H1 (cell line): Measurements from ENCODE around the gene FARP2. TPM values are rescaled to one million over a fixed set of nuclear protein-coding genes. Genes with fewer than 3 reads are reported as not detected.

Experiments used
- CTCF ChIA-PET: fragments of 300-600 bp; sonication (Branson Sonifier 250); formaldehyde crosslinking; loops from one replicate; lab custom pipeline; 2021; ENCODE audit not compliant: partially characterized antibody; lab: Charles Lee
- POLR2A ChIA-PET: fragments of 300-600 bp; sonication (Branson Sonifier 250); formaldehyde crosslinking; loops from one replicate; lab custom pipeline; 2021; ENCODE audit warnings: inconsistent platforms; ENCODE audit not compliant: partially characterized antibody; lab: Charles Lee
- DNase-seq, 2 experiments: peaks; one replicate each; pipeline versions ENCODE4 v3.0.0 to v3.0.0-alpha.2; 2010 to 2022; ENCODE audit warnings: low spot score in 2 of 2, low read depth in 1 of 2, mixed read lengths in 1 of 2
- FAIRE-seq: peaks from 2 replicates; lab custom pipeline; 2011; peaks lifted over from hg19 to GRCh38; lab: Jason Lieb, UNC
- H2AFZ ChIP-seq: 2 replicates; pipeline ENCODE4 v1.8.1; 2012; ENCODE audit warnings: low read length, inconsistent platforms
- H2AK5ac ChIP-seq: 2 replicates; pipeline ENCODE4 v1.6.1; 2013; ENCODE audit warnings: low read depth, low read length
- H2BK120ac ChIP-seq: replicated peaks from 2 replicates; pipeline ENCODE3; 2013; ENCODE audit warnings: low read depth, low read length, inconsistent platforms
- H2BK12ac ChIP-seq: 2 replicates; pipeline ENCODE4 v1.6.1; 2013; ENCODE audit warnings: low read depth, low read length
- H2BK15ac ChIP-seq: 2 replicates; pipeline ENCODE4 v1.6.1; 2013; ENCODE audit warnings: low read length
- H2BK20ac ChIP-seq: 2 replicates; pipeline ENCODE4 v1.6.1; 2013; ENCODE audit warnings: low read length
- H2BK5ac ChIP-seq: 2 replicates; pipeline ENCODE4 v1.6.1; 2013; ENCODE audit warnings: low read depth, low read length
- H3K14ac ChIP-seq: 2 replicates; pipeline ENCODE4 v1.6.1; 2013; ENCODE audit warnings: inconsistent platforms; ENCODE audit not compliant: insufficient read length
- H3K18ac ChIP-seq: 2 replicates; pipeline ENCODE4 v1.6.1; 2013; ENCODE audit warnings: low read length; ENCODE audit errors: extremely low read depth
- H3K23ac ChIP-seq: 2 replicates; pipeline ENCODE4 v1.6.1; 2013; ENCODE audit warnings: inconsistent platforms; ENCODE audit not compliant: insufficient read length
- H3K23me2 ChIP-seq: 2 replicates; pipeline ENCODE4 v1.6.1; 2013; ENCODE audit warnings: low read depth, low read length
- H3K27ac ChIP-seq: 2 replicates; pipeline ENCODE4 v1.6.1; 2011; ENCODE audit warnings: low read depth, low read length, inconsistent platforms
- H3K27me3 ChIP-seq, 4 experiments: replicated peaks in 1 of 4; 1 replicate in 1 of 4; 2 replicates in 3 of 4; pipeline versions ENCODE4 v1.6.1 to v1.8.1; 2011 to 2013; ENCODE audit warnings: low read length in 3 of 4, mild to moderate bottlenecking in 3 of 4, inconsistent platforms in 2 of 4, mixed read lengths in 2 of 4, moderate library complexity in 1 of 4; ENCODE audit not compliant: control insufficient read depth in 3 of 4, insufficient read depth in 3 of 4; ENCODE audit errors: extremely low read depth in 1 of 4
- H3K36me3 ChIP-seq, 4 experiments: 2 replicates each; pipeline versions ENCODE4 v1.6.1 to v1.8.1; 2011 to 2013; ENCODE audit warnings: mild to moderate bottlenecking in 4 of 4, low read length in 3 of 4, moderate library complexity in 2 of 4, control low read depth in 1 of 4, inconsistent platforms in 1 of 4; ENCODE audit not compliant: insufficient read depth in 4 of 4, control insufficient read depth in 2 of 4
- H3K4ac ChIP-seq: replicated peaks from 2 replicates; pipeline ENCODE3; 2013; ENCODE audit warnings: low read length, low read depth, mixed read lengths, inconsistent platforms; ENCODE audit not compliant: insufficient read length
- H3K4me1 ChIP-seq, 4 experiments: replicated peaks in 1 of 4; 1 replicate in 1 of 4; 2 replicates in 3 of 4; pipeline versions ENCODE4 v1.6.1 to v1.8.1; 2011 to 2013; ENCODE audit warnings: low read length in 3 of 4, inconsistent platforms in 2 of 4, mixed read lengths in 1 of 4; ENCODE audit not compliant: insufficient read depth in 4 of 4, control insufficient read depth in 3 of 4
- H3K4me2 ChIP-seq, 2 experiments: 2 replicates each; pipeline versions ENCODE4 v1.6.1 to v1.8.1; 2011 to 2013; ENCODE audit warnings: low read depth in 2 of 2, low read length in 2 of 2, control low read depth in 1 of 2, inconsistent platforms in 1 of 2, mild to moderate bottlenecking in 1 of 2; ENCODE audit not compliant: insufficient read depth in 1 of 2
- H3K4me3 ChIP-seq, 4 experiments: fragments of 200-600, 300-600 bp in 1 of 4; sonication (generic), shearing (Covaris generic), sonication (Bioruptor Twin) in 1 of 4; 2 replicates each; pipeline versions ENCODE4 v1.5.1 to v1.8.1; 2011 to 2016; ENCODE audit warnings: low read length in 4 of 4, low read depth in 3 of 4, control low read depth in 2 of 4, inconsistent platforms in 2 of 4, mild to moderate bottlenecking in 2 of 4, mixed read lengths in 1 of 4, moderate library complexity in 1 of 4; ENCODE audit not compliant: insufficient read depth in 2 of 4; ENCODE audit errors: extremely low read depth in 1 of 4
- H3K56ac ChIP-seq: replicated peaks from 2 replicates; pipeline ENCODE3; 2013; ENCODE audit warnings: low read depth, mild to moderate bottlenecking, mixed read lengths, low read length, inconsistent platforms; ENCODE audit not compliant: insufficient read length
- H3K79me1 ChIP-seq: 2 replicates; pipeline ENCODE4 v1.6.1; 2013; ENCODE audit warnings: low read depth, low read length, control low read depth
- H3K79me2 ChIP-seq, 2 experiments: 2 replicates each; pipeline versions ENCODE4 v1.6.1 to v1.8.1; 2012 to 2013; ENCODE audit warnings: low read length in 2 of 2, mild to moderate bottlenecking in 2 of 2, inconsistent platforms in 1 of 2; ENCODE audit not compliant: insufficient read depth in 2 of 2, control insufficient read depth in 1 of 2
- H3K9ac ChIP-seq, 4 experiments: replicated peaks in 1 of 4; 1 replicate in 1 of 4; 2 replicates in 3 of 4; pipeline versions ENCODE4 v1.6.1 to v1.8.1; 2011 to 2013; ENCODE audit warnings: low read depth in 3 of 4, low read length in 3 of 4, control low read depth in 2 of 4, mild to moderate bottlenecking in 2 of 4, moderate library complexity in 2 of 4, inconsistent platforms in 1 of 4; ENCODE audit errors: extremely low read depth in 1 of 4
- H3K9me3 ChIP-seq, 2 experiments: 2 replicates each; pipeline versions ENCODE4 v1.6.1 to v1.8.1; 2012 to 2013; ENCODE audit warnings: mild to moderate bottlenecking in 2 of 2, moderate library complexity in 2 of 2, control low read depth in 1 of 2, inconsistent platforms in 1 of 2, low read depth in 1 of 2, low read length in 1 of 2, mixed read lengths in 1 of 2; ENCODE audit not compliant: insufficient read depth in 2 of 2
- H4K20me1 ChIP-seq, 2 experiments: replicated peaks in 1 of 2; 2 replicates each; pipeline versions ENCODE3 to v1.8.1; 2011 to 2013; ENCODE audit warnings: inconsistent platforms in 2 of 2, low read length in 2 of 2, mild to moderate bottlenecking in 1 of 2; ENCODE audit not compliant: insufficient read depth in 2 of 2, control insufficient read depth in 1 of 2
- H4K5ac ChIP-seq: 2 replicates; pipeline ENCODE4 v1.6.1; 2013; ENCODE audit warnings: low read length, low read depth, mixed read lengths, inconsistent platforms; ENCODE audit not compliant: insufficient read length
- H4K8ac ChIP-seq: 2 replicates; pipeline ENCODE4 v1.8.0; 2013; ENCODE audit warnings: mild to moderate bottlenecking, moderate library complexity, low read length, inconsistent platforms; ENCODE audit not compliant: insufficient read depth; ENCODE audit errors: extremely low read depth
- H4K91ac ChIP-seq: replicated peaks from 2 replicates; pipeline ENCODE3; 2013; ENCODE audit warnings: low read length, mixed read lengths, inconsistent platforms; ENCODE audit not compliant: insufficient read length
- BACH1 ChIP-seq: IDR thresholded peaks from 2 replicates; pipeline ENCODE4 v1.6.1; 2012; ENCODE audit warnings: low read length, improper control_type of control experiment
- CHD1 ChIP-seq: IDR thresholded peaks from 2 replicates; pipeline ENCODE4 v1.6.1; 2012; ENCODE audit warnings: low read depth, low read length, improper control_type of control experiment
- CREB1 ChIP-seq: IDR thresholded peaks from 2 replicates; pipeline ENCODE4 v1.6.1; 2012; ENCODE audit warnings: inconsistent platforms
- CTBP2 ChIP-seq: IDR thresholded peaks from 2 replicates; pipeline ENCODE4 v1.7.0; 2011; ENCODE audit warnings: borderline replicate concordance, mild to moderate bottlenecking, moderate library complexity, mixed read lengths, low read length; ENCODE audit not compliant: insufficient read depth, insufficient read length
- E2F6 ChIP-seq: IDR thresholded peaks from 2 replicates; pipeline ENCODE4 v1.6.1; 2012; ENCODE audit warnings: inconsistent platforms
- GABPA ChIP-seq: IDR thresholded peaks from 2 replicates; pipeline ENCODE4 v1.6.1; 2011; ENCODE audit warnings: mild to moderate bottlenecking, low read length, moderate library complexity, borderline replicate concordance; ENCODE audit not compliant: insufficient read depth
- GTF2F1 ChIP-seq: IDR thresholded peaks from 2 replicates; pipeline ENCODE4 v1.6.1; 2012; ENCODE audit warnings: low read depth, low read length, improper control_type of control experiment, borderline replicate concordance
- HDAC6 ChIP-seq: IDR thresholded peaks from one replicate; pipeline ENCODE4 v1.7.1; 2012; ENCODE audit warnings: low read depth, mild to moderate bottlenecking, inconsistent platforms, low read length, moderate library complexity
- JUND ChIP-seq: IDR thresholded peaks from 2 replicates; pipeline ENCODE4 v1.6.1; 2011; ENCODE audit warnings: mild to moderate bottlenecking, improper control_type of control experiment, low read length
- MAX ChIP-seq: IDR thresholded peaks from 2 replicates; pipeline ENCODE4 v1.6.1; 2012; ENCODE audit warnings: inconsistent platforms
- POLR2A ChIP-seq, 2 experiments: IDR thresholded peaks; 1 replicate in 1 of 2; 2 replicates in 1 of 2; pipeline ENCODE4 v1.6.1; 2011; ENCODE audit warnings: low read depth in 2 of 2, low read length in 2 of 2, mild to moderate bottlenecking in 2 of 2; ENCODE audit errors: control extremely low read depth in 1 of 2
- RBBP5 ChIP-seq: IDR thresholded peaks from 2 replicates; pipeline ENCODE4 v1.7.1; 2012; ENCODE audit warnings: low read depth, mild to moderate bottlenecking, inconsistent platforms, low read length, moderate library complexity, borderline replicate concordance
- RFX5 ChIP-seq: IDR thresholded peaks from 2 replicates; pipeline ENCODE4 v1.6.1; 2011; ENCODE audit warnings: low read depth, low read length, improper control_type of control experiment, borderline replicate concordance
- SP2 ChIP-seq: IDR thresholded peaks from 2 replicates; pipeline ENCODE4 v1.6.1; 2012; ENCODE audit warnings: mild to moderate bottlenecking, low read length, inconsistent platforms
- TBP ChIP-seq: IDR thresholded peaks from 2 replicates; pipeline ENCODE4 v1.6.1; 2011; ENCODE audit warnings: low read depth, low read length, improper control_type of control experiment
- WGBS, 2 experiments: shearing (Covaris generic) in 1 of 2; methylation state at CpG; one replicate each; pipeline versions ENCODE4 v1.1.6 to v1.1.7; 2013 to 2015; ENCODE audit warnings: low lambda C conversion rate in 2 of 2, mixed read lengths in 2 of 2, inconsistent platforms in 1 of 2, low coverage in 1 of 2, missing lambda C conversion rate in 1 of 2; ENCODE audit not compliant: insufficient replicate concordance in 2 of 2, insufficient coverage in 1 of 2, insufficient read length in 1 of 2; ENCODE audit errors: extremely low coverage in 1 of 2, missing lambda C conversion rate in 1 of 2; 5-methylcytosine and 5-hydroxymethylcytosine counted together
- polyA plus RNA-seq, 7 experiments: library from polyadenylated mRNA; depleted of rRNA in 3 of 7; stranded (reverse) in 5 of 7; unstranded in 2 of 7; fragments of >200 nt in 5 of 7; fragments of 200-250 nt in 2 of 7; gene quantifications; 1 replicate in 5 of 7; 2 replicates in 1 of 7; 4 replicates in 1 of 7; pipeline versions ENCODE4 v1.2.1 to v1.2.3, GENCODE V29; 2011 to 2013; ENCODE audit warnings: missing spikeins in 2 of 7, mixed read lengths in 2 of 7
- total RNA-seq: library from RNA; stranded (reverse); fragmentation: NEBNext Ultra II Directional; extraction: Animal tissue kit (Norgen Biotek cat#: 25700); gene quantifications from 2 replicates; pipeline ENCODE4 v1.2.1, GENCODE V29; 2021

FARP2 gene
- total and polyA plus RNA-seq, 2 of the 8 experiments (the other 6 are each of a cell fraction or from before 2014, with no cell fraction given), result 12.4 to 33.4 TPM

- FAIRE-seq (no peak), DNase-seq (no peak)
- Histone ChIP-seq H3K79me1 (no peaks in the 10 kb centered on the region), H2BK20ac (no peak overlapping the region), H3K4me2 (no peak overlapping the region), H3K27ac (no peak overlapping the region), H2BK120ac (no peak overlapping the region), H3K9me3 (no peaks in the 10 kb centered on the region), H2BK15ac (no peak overlapping the region), H2AFZ (no peak overlapping the region), H3K9ac (no peak overlapping the region), H3K79me2 (no peaks in the 10 kb centered on the region), H2BK5ac (no peak overlapping the region), H4K8ac (no peak overlapping the region), H3K4ac (no peak overlapping the region), H4K20me1 (peaks cover 0 to 1% of the 10 kb centered on the region in 2 experiments), H4K5ac (no peak overlapping the region), H3K56ac (no peak overlapping the region), H3K4me1 (no peaks in the 10 kb centered on the region), H4K91ac (no peak overlapping the region), H3K27me3 (no peaks in the 10 kb centered on the region), H2BK12ac (no peak overlapping the region), H3K23ac (no peak overlapping the region), H3K36me3 (no peaks in the 10 kb centered on the region), H3K18ac (no peak overlapping the region), H3K4me3 (no peak overlapping the region), H2AK5ac (no peak overlapping the region), H3K14ac (no peak overlapping the region), H3K23me2 (no peaks in the 10 kb centered on the region; the same call in 1 of the 2 replicates)
- CTCF ChIA-PET, result interaction anchor here (0.8 to 2.9 kb wide), 3 partner anchors 15 to 38 kb away, joined by 4 to 9 read pairs (median 5); no protein-coding TSS in a partner anchor
- WGBS, 2 experiments, result 93% methylated on average over 6 of the region's 10 CpGs; no CpG with 5 or more reads in 1 of the 2 experiments
- POLR2A ChIA-PET, result interaction anchor here (0.7 to 1.7 kb wide), 4 partner anchors 14 to 110 kb away, joined by 3 to 4 read pairs (median 3); no protein-coding TSS in a partner anchor
- TF ChIP-seq SP2, result no peak
- no peak for TF ChIP-seq GABPA
- no peak for TF ChIP-seq RBBP5
- TF ChIP-seq JUND, result no peak
- no peak for TF ChIP-seq TBP
- TF ChIP-seq POLR2A (IDR thresholded peaks at IDR 0.05; ENCODE audit: control extremely low read depth in 1 of 2, low read depth in 2 of 2, low read length in 2 of 2), result no peak
- TF ChIP-seq CHD1, result no peak
- no peak for TF ChIP-seq CTBP2
- no peak for TF ChIP-seq RFX5
- TF ChIP-seq CREB1, result no peak
- TF ChIP-seq HDAC6, result no peak
- TF ChIP-seq GTF2F1, result no peak
- no peak for TF ChIP-seq BACH1
- TF ChIP-seq E2F6, result no peak
- TF ChIP-seq MAX, result no peak
These were observed 110.1 kb downstream of the FARP2 start for GRCh38 chr2:241466230-241466629.
